GM18502 (cell line): ENCODE data around the gene PGM3.

ENCODE experiments used
- ATAC-seq: cut with Tn5 transposase; IDR thresholded peaks from one replicate; pipeline ENCODE4 v1.9.1; 2021; ENCODE audit warnings: mild to moderate bottlenecking; ENCODE audit not compliant: unreplicated experiment, poor library complexity

Gene PGM3

GRCh38 chr6:83125425-83125824, 67.6 kb downstream of the PGM3 start:
- ATAC-seq: no peak

GRCh38 chr6:83124553-83124952, 68.5 kb downstream of the PGM3 start:
- ATAC-seq: no peak

- no peak for ATAC-seq
Measured at GRCh38 chr6:83119742-83120300, 73.2 kb downstream of the PGM3 start.

GRCh38 chr6:83117802-83118201, 75.3 kb downstream of the PGM3 start:
- ATAC-seq: no peak
